GM23338 (cell line): ENCODE measurements around the gene COA6. TPM values are rescaled to one million over a fixed set of nuclear protein-coding genes. Genes with fewer than 3 reads are reported as not detected.

Source experiments
- ATAC-seq: fragments of 200-7000 bp; cut with Tn5 transposase; 3 replicates; pipeline ENCODE4 v1.9.1; 2020
- DNase-seq: peaks from one replicate; pipeline ENCODE4 v3.0.0-alpha.2; 2015; ENCODE audit warnings: low spot score
- H2AFZ ChIP-seq: fragments of 200-600 bp; sonication (generic); 2 replicates; pipeline ENCODE4 v1.8.0; 2016; ENCODE audit warnings: antibody characterized with exemption, mild to moderate bottlenecking, moderate library complexity
- H3F3A ChIP-seq: fragments of 200-600 bp; sonication (generic); replicated peaks from 2 replicates; pipeline ENCODE4 v1.8.0; 2017; ENCODE audit warnings: antibody characterized with exemption, mixed run types, low read depth
- H3K27ac ChIP-seq: fragments of 200-600 bp; sonication (generic); 2 replicates; pipeline ENCODE4 v1.6.1; 2016; ENCODE audit warnings: low read depth
- H3K27me3 ChIP-seq: fragments of 200-600 bp; sonication (generic); 2 replicates; pipeline ENCODE4 v1.8.0; 2016; ENCODE audit warnings: mild to moderate bottlenecking, mixed run types, moderate library complexity; ENCODE audit not compliant: insufficient read depth
- H3K36me3 ChIP-seq: fragments of 200-600 bp; sonication (generic); 2 replicates; pipeline ENCODE4 v1.8.0; 2016; ENCODE audit warnings: mild to moderate bottlenecking; ENCODE audit not compliant: insufficient read depth
- H3K4me1 ChIP-seq: fragments of 200-600 bp; sonication (generic); 2 replicates; pipeline ENCODE4 v1.8.0; 2016; ENCODE audit warnings: mild to moderate bottlenecking, moderate library complexity; ENCODE audit not compliant: insufficient read depth
- H3K4me2 ChIP-seq: fragments of 200-600 bp; sonication (generic); 2 replicates; pipeline ENCODE4 v1.7.1; 2017; ENCODE audit warnings: mixed run types
- H3K4me3 ChIP-seq: fragments of 200-600 bp; sonication (generic); 2 replicates; pipeline ENCODE4 v1.6.1; 2016; ENCODE audit warnings: mixed run types
- H3K79me2 ChIP-seq: fragments of 200-600 bp; sonication (generic); replicated peaks from 2 replicates; pipeline ENCODE4 v1.8.0; 2017; ENCODE audit warnings: mild to moderate bottlenecking; ENCODE audit not compliant: insufficient read depth
- H3K9me2 ChIP-seq: fragments of 200-600 bp; sonication (generic); 2 replicates; pipeline ENCODE4 v1.8.0; 2017; ENCODE audit not compliant: insufficient read depth
- H4K20me1 ChIP-seq: fragments of 200-600 bp; sonication (generic); replicated peaks from 2 replicates; pipeline ENCODE4 v1.8.0; 2017; ENCODE audit warnings: mild to moderate bottlenecking; ENCODE audit not compliant: insufficient read depth
- H3K27ac Mint-ChIP-seq: 2 replicates; pipeline ENCODE4 v1.8.0; 2020; ENCODE audit warnings: inconsistent platforms, mild to moderate bottlenecking, moderate library complexity, mixed read lengths
- H3K27me3 Mint-ChIP-seq: 3 replicates; pipeline ENCODE4 v1.8.0; 2022; ENCODE audit warnings: low read depth, mild to moderate bottlenecking, moderate library complexity, mixed read lengths, inconsistent platforms; ENCODE audit not compliant: insufficient read depth, poor library complexity
- H3K36me3 Mint-ChIP-seq: 3 replicates; pipeline ENCODE4 v1.8.0; 2021; ENCODE audit warnings: low read depth, mild to moderate bottlenecking, inconsistent platforms, moderate library complexity, mixed read lengths
- H3K4me1 Mint-ChIP-seq: 3 replicates; pipeline ENCODE4 v1.8.0; 2020; ENCODE audit warnings: mild to moderate bottlenecking, inconsistent platforms, mixed read lengths
- H3K4me3 Mint-ChIP-seq: 3 replicates; pipeline ENCODE4 v1.8.0; 2021; ENCODE audit warnings: moderate library complexity, mild to moderate bottlenecking, inconsistent platforms, mixed read lengths
- H3K9me3 Mint-ChIP-seq: 3 replicates; pipeline ENCODE4 v1.8.0; 2020; ENCODE audit warnings: moderate library complexity, mild to moderate bottlenecking, inconsistent platforms, mixed read lengths
- CREB1 ChIP-seq: fragments of 250-450 bp; sonication (Bioruptor Pico); IDR thresholded peaks from 2 replicates; pipeline ENCODE4 v1.5.0; 2020; ENCODE audit warnings: low read depth, mild to moderate bottlenecking, moderate library complexity
- EZH2phosphoT487 ChIP-seq: fragments of 200-600 bp; sonication (generic); IDR thresholded peaks from one replicate; pipeline ENCODE4 v1.8.1; 2018; ENCODE audit warnings: antibody characterized with exemption; ENCODE audit not compliant: unreplicated experiment
- NANOG ChIP-seq: IDR thresholded peaks from 2 replicates; pipeline ENCODE4 v1.6.1; 2016; ENCODE audit warnings: antibody characterized with exemption, borderline replicate concordance
- POLR2AphosphoS5 ChIP-seq: IDR thresholded peaks from 2 replicates; pipeline ENCODE4 v1.6.1; 2016; ENCODE audit warnings: antibody characterized with exemption, low read depth
- STAT1 ChIP-seq: IDR thresholded peaks from one replicate; pipeline ENCODE4 v1.6.1; 2016; ENCODE audit warnings: antibody characterized with exemption; ENCODE audit not compliant: unreplicated experiment
- ZNF114 ChIP-seq: fragments of 250-450 bp; sonication (Bioruptor Pico); IDR thresholded peaks from 2 replicates; pipeline ENCODE4 v1.5.0; 2020; ENCODE audit warnings: mild to moderate bottlenecking, moderate library complexity
- polyA plus RNA-seq: library from polyadenylated mRNA; unstranded; fragments of >200 nt; fragmentation: Nextera tagmentation; extraction: Ambion mirVana; gene quantifications from 2 replicates; pipeline ENCODE4 v1.2.1, GENCODE V29; 2016
- total RNA-seq: library from RNA; depleted of rRNA; stranded (reverse); fragments of >200 nt; shearing (Covaris generic); gene quantifications from 2 replicates; pipeline ENCODE4 v1.2.3, GENCODE V29; 2014
- TF ChIP-seq, protein P1 (sequence below): fragments of 250-450 bp; sonication (Bioruptor Pico); IDR thresholded peaks from 2 replicates; pipeline ENCODE4 v1.5.0; 2020; ENCODE audit warnings: mild to moderate bottlenecking, moderate library complexity

COA6 gene
- total and polyA plus RNA-seq, 2 experiments from 2014 or later, result 20.7 to 156 TPM

DNA sequence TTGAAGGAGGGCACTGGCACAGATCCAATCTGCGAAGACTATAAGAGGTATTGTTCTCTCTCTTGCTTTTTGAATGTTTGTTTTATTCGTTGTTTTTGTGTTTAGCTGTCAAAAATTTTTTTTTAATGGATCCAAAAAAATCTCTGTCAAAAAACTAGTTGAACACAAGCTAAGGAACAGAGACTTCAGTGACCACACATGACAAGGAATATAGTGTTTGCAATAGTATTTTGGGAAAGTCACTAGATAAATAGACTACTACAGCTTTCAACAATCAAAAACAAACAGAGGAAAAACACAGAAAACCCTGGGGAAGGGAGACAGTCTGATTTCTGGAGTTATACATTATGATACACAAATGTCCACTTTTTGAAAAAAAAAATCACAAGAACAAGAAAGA lies 36.9 kb upstream of the COA6 start:
- no peak overlapping the region for H3K27ac ChIP-seq
- ATAC-seq (no peak), DNase-seq (no peak)
- H3K4me3 ChIP-seq, result no peak overlapping the region
- Mint-ChIP-seq H3K9me3 (peaks cover 51% of the 10 kb centered on the region), H3K4me3 (no peak overlapping the region), H3K27me3 (no peaks in the 10 kb centered on the region), H3K36me3 (no peaks in the 10 kb centered on the region), H3K27ac (no peak overlapping the region), H3K4me1 (peaks cover 7% of the 10 kb centered on the region; the same call in 2 of the 3 replicates)
- H2AFZ ChIP-seq, result no peak overlapping the region
- H3K4me2 ChIP-seq, result no peak overlapping the region
- no peaks in the 10 kb centered on the region for H3K4me1 ChIP-seq
- no peaks in the 10 kb centered on the region for H4K20me1 ChIP-seq
- TF ChIP-seq STAT1, result no peak
- TF ChIP-seq POLR2AphosphoS5, result no peak
- TF ChIP-seq CREB1, result no peak
- TF ChIP-seq ZNF114, result no peak
- no peak for TF ChIP-seq NANOG
- TF ChIP-seq, protein P1, sequence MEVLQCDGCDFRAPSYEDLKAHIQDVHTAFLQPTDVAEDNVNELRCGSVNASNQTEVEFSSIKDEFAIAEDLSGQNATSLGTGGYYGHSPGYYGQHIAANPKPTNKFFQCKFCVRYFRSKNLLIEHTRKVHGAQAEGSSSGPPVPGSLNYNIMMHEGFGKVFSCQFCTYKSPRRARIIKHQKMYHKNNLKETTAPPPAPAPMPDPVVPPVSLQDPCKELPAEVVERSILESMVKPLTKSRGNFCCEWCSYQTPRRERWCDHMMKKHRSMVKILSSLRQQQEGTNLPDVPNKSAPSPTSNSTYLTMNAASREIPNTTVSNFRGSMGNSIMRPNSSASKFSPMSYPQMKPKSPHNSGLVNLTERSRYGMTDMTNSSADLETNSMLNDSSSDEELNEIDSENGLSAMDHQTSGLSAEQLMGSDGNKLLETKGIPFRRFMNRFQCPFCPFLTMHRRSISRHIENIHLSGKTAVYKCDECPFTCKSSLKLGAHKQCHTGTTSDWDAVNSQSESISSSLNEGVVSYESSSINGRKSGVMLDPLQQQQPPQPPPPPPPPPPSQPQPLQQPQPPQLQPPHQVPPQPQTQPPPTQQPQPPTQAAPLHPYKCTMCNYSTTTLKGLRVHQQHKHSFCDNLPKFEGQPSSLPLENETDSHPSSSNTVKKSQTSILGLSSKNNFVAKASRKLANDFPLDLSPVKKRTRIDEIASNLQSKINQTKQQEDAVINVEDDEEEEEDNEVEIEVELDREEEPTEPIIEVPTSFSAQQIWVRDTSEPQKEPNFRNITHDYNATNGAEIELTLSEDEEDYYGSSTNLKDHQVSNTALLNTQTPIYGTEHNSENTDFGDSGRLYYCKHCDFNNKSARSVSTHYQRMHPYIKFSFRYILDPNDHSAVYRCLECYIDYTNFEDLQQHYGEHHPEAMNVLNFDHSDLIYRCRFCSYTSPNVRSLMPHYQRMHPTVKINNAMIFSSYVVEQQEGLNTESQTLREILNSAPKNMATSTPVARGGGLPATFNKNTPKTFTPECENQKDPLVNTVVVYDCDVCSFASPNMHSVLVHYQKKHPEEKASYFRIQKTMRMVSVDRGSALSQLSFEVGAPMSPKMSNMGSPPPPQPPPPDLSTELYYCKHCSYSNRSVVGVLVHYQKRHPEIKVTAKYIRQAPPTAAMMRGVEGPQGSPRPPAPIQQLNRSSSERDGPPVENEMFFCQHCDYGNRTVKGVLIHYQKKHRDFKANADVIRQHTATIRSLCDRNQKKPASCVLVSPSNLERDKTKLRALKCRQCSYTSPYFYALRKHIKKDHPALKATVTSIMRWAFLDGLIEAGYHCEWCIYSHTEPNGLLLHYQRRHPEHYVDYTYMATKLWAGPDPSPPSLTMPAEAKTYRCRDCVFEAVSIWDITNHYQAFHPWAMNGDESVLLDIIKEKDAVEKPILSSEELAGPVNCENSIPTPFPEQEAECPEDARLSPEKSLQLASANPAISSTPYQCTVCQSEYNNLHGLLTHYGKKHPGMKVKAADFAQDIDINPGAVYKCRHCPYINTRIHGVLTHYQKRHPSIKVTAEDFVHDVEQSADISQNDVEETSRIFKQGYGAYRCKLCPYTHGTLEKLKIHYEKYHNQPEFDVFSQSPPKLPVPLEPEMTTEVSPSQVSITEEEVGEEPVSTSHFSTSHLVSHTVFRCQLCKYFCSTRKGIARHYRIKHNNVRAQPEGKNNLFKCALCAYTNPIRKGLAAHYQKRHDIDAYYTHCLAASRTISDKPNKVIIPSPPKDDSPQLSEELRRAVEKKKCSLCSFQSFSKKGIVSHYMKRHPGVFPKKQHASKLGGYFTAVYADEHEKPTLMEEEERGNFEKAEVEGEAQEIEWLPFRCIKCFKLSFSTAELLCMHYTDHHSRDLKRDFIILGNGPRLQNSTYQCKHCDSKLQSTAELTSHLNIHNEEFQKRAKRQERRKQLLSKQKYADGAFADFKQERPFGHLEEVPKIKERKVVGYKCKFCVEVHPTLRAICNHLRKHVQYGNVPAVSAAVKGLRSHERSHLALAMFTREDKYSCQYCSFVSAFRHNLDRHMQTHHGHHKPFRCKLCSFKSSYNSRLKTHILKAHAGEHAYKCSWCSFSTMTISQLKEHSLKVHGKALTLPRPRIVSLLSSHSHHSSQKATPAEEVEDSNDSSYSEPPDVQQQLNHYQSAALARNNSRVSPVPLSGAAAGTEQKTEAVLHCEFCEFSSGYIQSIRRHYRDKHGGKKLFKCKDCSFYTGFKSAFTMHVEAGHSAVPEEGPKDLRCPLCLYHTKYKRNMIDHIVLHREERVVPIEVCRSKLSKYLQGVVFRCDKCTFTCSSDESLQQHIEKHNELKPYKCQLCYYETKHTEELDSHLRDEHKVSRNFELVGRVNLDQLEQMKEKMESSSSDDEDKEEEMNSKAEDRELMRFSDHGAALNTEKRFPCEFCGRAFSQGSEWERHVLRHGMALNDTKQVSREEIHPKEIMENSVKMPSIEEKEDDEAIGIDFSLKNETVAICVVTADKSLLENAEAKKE (CRISPR knock-in tag), result no peak
- H3F3A ChIP-seq, result no peaks in the 10 kb centered on the region
- no peaks in the 10 kb centered on the region for H3K27me3 ChIP-seq
- no peaks in the 10 kb centered on the region; the same call in 1 of the 2 replicates for H3K36me3 ChIP-seq
- no peaks in the 10 kb centered on the region for H3K79me2 ChIP-seq
- no peaks in the 10 kb centered on the region; the same call in 1 of the 2 replicates for H3K9me2 ChIP-seq

DNA sequence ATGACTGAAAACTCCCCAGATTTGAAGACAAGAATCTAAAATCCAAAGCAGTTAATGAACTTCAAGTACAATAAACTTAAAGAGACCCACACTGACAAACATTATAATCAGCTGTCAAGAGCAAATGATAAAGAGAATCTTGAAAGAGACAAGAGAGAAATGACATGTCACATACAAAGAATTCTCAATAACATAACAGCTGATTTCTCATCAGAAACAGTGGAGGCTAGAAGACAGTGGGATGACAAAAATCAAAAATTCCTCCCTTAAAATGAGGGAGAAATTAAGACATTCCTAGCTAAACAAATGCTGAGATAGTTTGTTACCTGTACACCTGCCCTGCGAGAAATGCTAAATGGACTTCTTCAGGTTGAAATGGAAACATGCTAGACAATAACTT lies 36.0 kb upstream of the COA6 start:
- Histone ChIP-seq H4K20me1 (no peaks in the 10 kb centered on the region), H3K27me3 (no peaks in the 10 kb centered on the region), H3K4me3 (no peak overlapping the region), H3K9me2 (no peaks in the 10 kb centered on the region; the same call in 1 of the 2 replicates), H3K79me2 (no peaks in the 10 kb centered on the region), H3K27ac (no peak overlapping the region), H3K36me3 (no peaks in the 10 kb centered on the region; the same call in 1 of the 2 replicates), H3K4me2 (no peak overlapping the region), H3F3A (no peaks in the 10 kb centered on the region), H3K4me1 (no peaks in the 10 kb centered on the region), H2AFZ (no peak overlapping the region)
- ATAC-seq (no peak), DNase-seq (no peak)
- H3K27ac Mint-ChIP-seq, result no peak overlapping the region
- no peaks in the 10 kb centered on the region for H3K36me3 Mint-ChIP-seq
- no peaks in the 10 kb centered on the region for H3K27me3 Mint-ChIP-seq
- no peak overlapping the region for H3K4me3 Mint-ChIP-seq
- TF ChIP-seq NANOG, result no peak
- no peak for TF ChIP-seq EZH2phosphoT487
- peaks cover 51% of the 10 kb centered on the region for H3K9me3 Mint-ChIP-seq
- peaks cover 4% of the 10 kb centered on the region; the same call in 2 of the 3 replicates for H3K4me1 Mint-ChIP-seq
